Trophoblast cell (in vitro differentiated cells and primary cell): ENCODE data around the gene TCTA. TPM values are rescaled to one million over a fixed set of nuclear protein-coding genes. Genes with fewer than 3 reads are reported as not detected.

ENCODE experiments used
- DNase-seq, 2 donors: peaks; one replicate each; pipeline ENCODE4 v3.0.0-alpha.2; 2016
- H2AFZ ChIP-seq: 2 replicates; pipeline ENCODE4 v1.6.1; 2013; ENCODE audit warnings: low read length, moderate library complexity, mild to moderate bottlenecking; ENCODE audit not compliant: insufficient read depth, poor library complexity
- H2AK5ac ChIP-seq: 2 replicates; pipeline ENCODE4 v1.6.1; 2013; ENCODE audit warnings: mild to moderate bottlenecking, low read length
- H2BK120ac ChIP-seq: 2 replicates; pipeline ENCODE4 v1.6.1; 2013; ENCODE audit warnings: low read length, mild to moderate bottlenecking, moderate library complexity; ENCODE audit not compliant: insufficient read depth, poor library complexity
- H2BK12ac ChIP-seq: 2 replicates; pipeline ENCODE4 v1.6.1; 2013; ENCODE audit warnings: mild to moderate bottlenecking, low read length, moderate library complexity
- H2BK5ac ChIP-seq: 2 replicates; pipeline ENCODE4 v1.6.1; 2013; ENCODE audit warnings: low read length, low read depth, moderate library complexity, mild to moderate bottlenecking; ENCODE audit not compliant: poor library complexity
- H3K14ac ChIP-seq: 2 replicates; pipeline ENCODE4 v1.6.1; 2013; ENCODE audit warnings: mild to moderate bottlenecking, low read length
- H3K18ac ChIP-seq: 2 replicates; pipeline ENCODE4 v1.6.1; 2013; ENCODE audit warnings: mild to moderate bottlenecking, low read length
- H3K23ac ChIP-seq: 2 replicates; pipeline ENCODE4 v1.6.1; 2013; ENCODE audit warnings: low read length
- H3K27ac ChIP-seq: 2 replicates; pipeline ENCODE4 v1.5.1; 2013; ENCODE audit warnings: low read depth, mild to moderate bottlenecking, inconsistent platforms, low read length, moderate library complexity
- H3K27me3 ChIP-seq: 2 replicates; pipeline ENCODE4 v1.6.1; 2013; ENCODE audit warnings: inconsistent platforms, mild to moderate bottlenecking, low read length, moderate library complexity; ENCODE audit not compliant: insufficient read depth
- H3K36me3 ChIP-seq, 2 experiments: 1 replicate in 1 of 2; 2 replicates in 1 of 2; pipeline ENCODE4 v1.6.1; 2013; ENCODE audit warnings: low read length in 2 of 2, mild to moderate bottlenecking in 2 of 2, moderate library complexity in 1 of 2; ENCODE audit not compliant: insufficient read depth in 2 of 2, control insufficient read depth in 1 of 2
- H3K4ac ChIP-seq: 2 replicates; pipeline ENCODE4 v1.6.1; 2013; ENCODE audit warnings: low read depth, mild to moderate bottlenecking, low read length, moderate library complexity
- H3K4me1 ChIP-seq, 2 experiments: 1 replicate in 1 of 2; 2 replicates in 1 of 2; pipeline ENCODE4 v1.6.1; 2013; ENCODE audit warnings: low read length in 2 of 2, mild to moderate bottlenecking in 2 of 2, moderate library complexity in 1 of 2; ENCODE audit not compliant: insufficient read depth in 2 of 2, control insufficient read depth in 1 of 2
- H3K4me2 ChIP-seq: 2 replicates; pipeline ENCODE4 v1.6.1; 2013; ENCODE audit warnings: inconsistent platforms, mild to moderate bottlenecking, low read length, moderate library complexity
- H3K4me3 ChIP-seq: 2 replicates; pipeline ENCODE4 v1.5.1; 2013; ENCODE audit warnings: mild to moderate bottlenecking, low read depth, low read length, inconsistent platforms
- H3K79me1 ChIP-seq: one replicate; pipeline ENCODE4 v1.6.1; 2013; ENCODE audit warnings: low read length
- H3K79me2 ChIP-seq: 2 replicates; pipeline ENCODE4 v1.6.1; 2013; ENCODE audit warnings: low read length, mild to moderate bottlenecking; ENCODE audit not compliant: control insufficient read depth, insufficient read depth, poor library complexity
- H3K9ac ChIP-seq: 2 replicates; pipeline ENCODE4 v1.6.1; 2013; ENCODE audit warnings: mild to moderate bottlenecking, low read length
- H3K9me3 ChIP-seq: 2 replicates; pipeline ENCODE4 v1.6.1; 2013; ENCODE audit warnings: low read depth, mild to moderate bottlenecking, control low read depth, inconsistent platforms, low read length; ENCODE audit not compliant: insufficient read depth
- H4K12ac ChIP-seq: 2 replicates; pipeline ENCODE4 v1.6.1; 2013; ENCODE audit warnings: low read depth, mild to moderate bottlenecking, low read length, moderate library complexity
- H4K8ac ChIP-seq: 2 replicates; pipeline ENCODE4 v1.6.1; 2013; ENCODE audit warnings: low read depth, mild to moderate bottlenecking, low read length, moderate library complexity
- H4K91ac ChIP-seq: one replicate; pipeline ENCODE4 v1.6.1; 2013; ENCODE audit warnings: low read depth, mild to moderate bottlenecking, low read length, moderate library complexity
- WGBS: extraction: QIAGEN DNeasy Blood & Tissue Kit; methylation state at CpG from one replicate; pipeline ENCODE4 v1.1.7; 2013; ENCODE audit warnings: missing lambda C conversion rate; ENCODE audit not compliant: insufficient read length, insufficient coverage; ENCODE audit errors: extremely low coverage; 5-methylcytosine and 5-hydroxymethylcytosine counted together
- polyA plus RNA-seq: library from polyadenylated mRNA; stranded (reverse); fragments of 200-250 nt; gene quantifications from 2 replicates; pipeline ENCODE4 v1.2.3, GENCODE V29; 2013

The TCTA gene
- 6.3 and 6.5 TPM in 2 replicates for polyA plus RNA-seq

DNA sequence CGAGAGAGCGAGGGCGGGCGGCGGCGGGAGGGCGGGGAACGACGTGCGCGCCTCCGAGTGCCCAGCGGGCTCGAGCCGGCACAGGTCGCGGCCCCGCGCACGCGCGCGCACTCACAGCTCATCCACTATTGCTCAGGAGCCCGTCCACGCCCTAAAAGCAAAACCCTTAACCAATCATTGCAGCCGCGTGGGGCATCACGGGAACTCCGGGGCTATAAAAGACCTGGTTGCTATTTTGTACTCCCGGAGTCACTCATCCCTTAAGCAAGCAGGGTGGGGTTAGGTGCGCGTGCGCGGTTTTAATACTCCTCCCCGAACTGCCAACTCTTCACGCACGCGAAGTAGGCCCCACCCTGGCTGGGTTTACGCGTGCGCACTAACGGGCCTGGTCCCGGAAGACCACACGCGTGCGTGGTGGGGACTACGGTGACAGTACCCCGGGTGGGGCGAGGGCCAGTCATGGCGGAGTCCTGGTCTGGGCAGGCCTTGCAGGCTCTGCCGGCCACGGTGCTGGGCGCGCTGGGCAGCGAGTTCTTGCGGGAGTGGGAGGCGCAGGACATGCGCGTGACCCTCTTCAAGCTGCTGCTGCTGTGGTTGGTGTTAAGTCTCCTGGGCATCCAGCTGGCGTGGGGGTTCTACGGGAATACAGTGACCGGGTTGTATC is at the start of gene TCTA, which contains the start of gene RHOA:
Gene TCTA (plus strand): TSS at position 456 of the 664 bp plus-strand sequence. CDS start 4 bp downstream, at position 460.
Gene RHOA (minus strand): TSS at position 9 of the 664 bp plus-strand sequence. CDS start 36,387 bp downstream, outside the sequence.
- Histone ChIP-seq H3K4me1 (peaks cover 15 to 25% of the 10 kb centered on the region in 2 experiments), H2BK12ac (no peak within 1 kb of the TSS), H3K9me3 (peaks cover 2% of the 10 kb centered on the region), H3K4me3 (peak within 1 kb of the TSS; percentile 87), H3K4me2 (peak within 1 kb of the TSS; percentile 87), H2BK120ac (peak within 1 kb of the TSS; percentile 87), H2AFZ (peak within 1 kb of the TSS; percentile 94), H2AK5ac (peak within 1 kb of the TSS; percentile 97), H4K8ac (peak within 1 kb of the TSS; percentile 97), H3K27ac (peak within 1 kb of the TSS; percentile 92), H3K79me1 (peaks cover 13% of the 10 kb centered on the region), H4K12ac (peak within 1 kb of the TSS; percentile 98), H3K36me3 (peaks cover 2 to 11% of the 10 kb centered on the region in 2 experiments), H3K14ac (peak within 1 kb of the TSS; percentile 99), H3K4ac (peak within 1 kb of the TSS; percentile 99), H2BK5ac (peak within 1 kb of the TSS; percentile 97), H3K27me3 (no peaks in the 10 kb centered on the region), H3K23ac (no peak within 1 kb of the TSS), H4K91ac (peak within 1 kb of the TSS; percentile 98), H3K9ac (peak within 1 kb of the TSS; percentile 94), H3K18ac (peak within 1 kb of the TSS; percentile 99), H3K79me2 (peaks cover 20% of the 10 kb centered on the region)
- WGBS: no CpG with 5 or more reads among the region's 62 CpGs
- DNase-seq: peak; percentile 100

GRCh38 chr3:49362561-49362960 is 49.7 kb upstream of the TCTA start:
- no peak overlapping the region for H2BK120ac ChIP-seq
- H3K4ac ChIP-seq: no peak overlapping the region
- peaks cover 8 to 13% of the 10 kb centered on the region in 2 experiments for H3K4me1 ChIP-seq
- no peak overlapping the region for H3K27ac ChIP-seq
- no peak overlapping the region for H3K14ac ChIP-seq
- no peak overlapping the region for H3K4me3 ChIP-seq
- peaks cover 8% of the 10 kb centered on the region for H3K79me2 ChIP-seq
- H2BK12ac ChIP-seq: no peak overlapping the region
- no peak overlapping the region for H2AFZ ChIP-seq
- no peak overlapping the region for H4K12ac ChIP-seq
- no peak overlapping the region for H4K91ac ChIP-seq
- H3K18ac ChIP-seq: no peak overlapping the region
- no peak overlapping the region for H2BK5ac ChIP-seq
- H3K79me1 ChIP-seq: peaks cover 11% of the 10 kb centered on the region
- no CpG with 5 or more reads among the region's 3 CpGs for WGBS
- no peaks in the 10 kb centered on the region for H3K27me3 ChIP-seq
- no peak overlapping the region for H3K9ac ChIP-seq
- H3K36me3 ChIP-seq: peaks cover 59 to 63% of the 10 kb centered on the region in 2 experiments
- no peak overlapping the region for H3K23ac ChIP-seq
- no peak overlapping the region for H3K4me2 ChIP-seq
- H4K8ac ChIP-seq: no peak overlapping the region
- DNase-seq: no peak
- no peaks in the 10 kb centered on the region for H3K9me3 ChIP-seq
- H2AK5ac ChIP-seq: no peak overlapping the region

DNA sequence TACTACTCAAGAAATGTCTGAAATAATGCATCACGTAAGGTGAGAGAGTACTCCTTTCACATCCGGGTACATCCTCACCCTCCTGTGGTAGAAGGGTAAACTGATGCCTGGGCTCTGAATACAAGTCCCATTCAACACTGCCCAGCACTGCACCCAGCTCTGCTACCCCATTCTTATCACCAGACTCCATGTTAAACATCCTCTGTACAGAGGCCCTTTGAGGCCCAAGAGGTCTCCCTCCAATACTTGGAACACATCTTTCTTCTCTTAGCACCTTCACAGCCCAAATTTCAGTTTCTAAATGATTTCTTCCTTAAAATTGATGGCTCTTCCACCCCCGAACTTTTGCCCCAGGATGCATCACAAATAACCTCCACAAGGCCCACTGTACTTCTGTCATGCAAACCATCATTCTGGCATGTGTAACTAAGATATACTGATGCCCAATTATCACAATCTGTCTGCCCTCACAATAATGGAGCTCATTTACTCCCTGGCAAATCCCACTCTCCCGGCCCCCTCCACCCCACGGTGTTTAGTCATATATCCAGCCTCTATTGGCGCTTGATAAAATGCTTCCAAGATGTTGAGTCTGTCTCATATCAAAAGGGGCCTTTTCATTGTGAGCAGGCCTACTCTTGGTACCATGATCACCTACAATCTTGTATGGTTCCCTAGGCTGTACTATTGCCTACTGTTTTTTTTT is 41.5 kb upstream of the TCTA start:
- Histone ChIP-seq H2BK12ac (no peak overlapping the region), H3K79me2 (no peaks in the 10 kb centered on the region), H3K79me1 (no peaks in the 10 kb centered on the region), H3K4me1 (no peaks in the 10 kb centered on the region), H3K14ac (no peak overlapping the region), H3K36me3 (peaks cover 52 to 72% of the 10 kb centered on the region in 2 experiments), H3K4me3 (no peak overlapping the region), H2AFZ (no peak overlapping the region), H3K9ac (no peak overlapping the region), H3K4ac (peak overlapping the region; percentile 54), H4K8ac (no peak overlapping the region), H2BK5ac (no peak overlapping the region), H3K4me2 (no peak overlapping the region), H3K27me3 (no peaks in the 10 kb centered on the region), H2AK5ac (no peak overlapping the region), H3K18ac (no peak overlapping the region), H4K12ac (no peak overlapping the region), H3K9me3 (no peaks in the 10 kb centered on the region), H3K23ac (no peak overlapping the region), H3K27ac (no peak overlapping the region), H4K91ac (no peak overlapping the region), H2BK120ac (no peak overlapping the region)
- DNase-seq: no peak
- WGBS: no CpG with 5 or more reads among the region's 6 CpGs

- Histone ChIP-seq H4K8ac (no peak overlapping the region), H3K27me3 (no peaks in the 10 kb centered on the region), H3K23ac (no peak overlapping the region), H2BK12ac (no peak overlapping the region), H4K91ac (no peak overlapping the region), H3K14ac (no peak overlapping the region), H3K4me1 (no peaks in the 10 kb centered on the region), H3K36me3 (peaks cover 43 to 61% of the 10 kb centered on the region in 2 experiments), H3K27ac (no peak overlapping the region), H2BK120ac (no peak overlapping the region), H3K9ac (no peak overlapping the region), H3K18ac (no peak overlapping the region), H4K12ac (no peak overlapping the region), H3K9me3 (no peaks in the 10 kb centered on the region), H3K4me2 (no peak overlapping the region), H3K79me1 (no peaks in the 10 kb centered on the region), H2AK5ac (no peak overlapping the region), H3K4me3 (no peak overlapping the region), H3K79me2 (peaks cover under 1% of the 10 kb centered on the region), H3K4ac (no peak overlapping the region), H2BK5ac (no peak overlapping the region), H2AFZ (no peak overlapping the region)
- DNase-seq: no peak
Observed at GRCh38 chr3:49371946-49372345, 40.3 kb upstream of the TCTA start.
